PFSK-1 (cell line): Measurements from ENCODE around the gene PBX2.

Experiments used
- FOXP2 ChIP-seq: optimal IDR thresholded peaks from 2 replicates; pipeline ENCODE3; 2011; ENCODE audit warnings: borderline replicate concordance, control low read depth, inconsistent platforms; ENCODE audit not compliant: insufficient read depth; ENCODE audit errors: extremely low read length, extremely low read depth
- POLR2AphosphoS5 ChIP-seq: IDR thresholded peaks from 2 replicates; pipeline ENCODE4 v1.6.1; 2012; ENCODE audit warnings: low read depth, mild to moderate bottlenecking, control low read depth, low read length, moderate library complexity
- SIN3A ChIP-seq: IDR thresholded peaks from 2 replicates; pipeline ENCODE4 v1.6.1; 2012; ENCODE audit warnings: mild to moderate bottlenecking, low read length, moderate library complexity, borderline replicate concordance; ENCODE audit not compliant: insufficient read depth
- TAF1 ChIP-seq: IDR thresholded peaks from 2 replicates; pipeline ENCODE4 v1.6.1; 2012; ENCODE audit warnings: low read length, control low read depth, borderline replicate concordance; ENCODE audit not compliant: insufficient read depth
- TF ChIP-seq, protein P1 (sequence below), 2 experiments: IDR thresholded peaks; 2 replicates each; pipeline versions ENCODE4 v1.6.1 to v1.8.0; 2011 to 2012; ENCODE audit warnings: low read depth in 2 of 2, low read length in 2 of 2, control low read depth in 1 of 2, inconsistent platforms in 1 of 2, mild to moderate bottlenecking in 1 of 2, moderate library complexity in 1 of 2; ENCODE audit not compliant: insufficient read depth in 1 of 2

Gene PBX2

GRCh38 chr6:32190911-32191677 is 1.1 kb upstream of the PBX2 start:
- TF ChIP-seq, protein P1, sequence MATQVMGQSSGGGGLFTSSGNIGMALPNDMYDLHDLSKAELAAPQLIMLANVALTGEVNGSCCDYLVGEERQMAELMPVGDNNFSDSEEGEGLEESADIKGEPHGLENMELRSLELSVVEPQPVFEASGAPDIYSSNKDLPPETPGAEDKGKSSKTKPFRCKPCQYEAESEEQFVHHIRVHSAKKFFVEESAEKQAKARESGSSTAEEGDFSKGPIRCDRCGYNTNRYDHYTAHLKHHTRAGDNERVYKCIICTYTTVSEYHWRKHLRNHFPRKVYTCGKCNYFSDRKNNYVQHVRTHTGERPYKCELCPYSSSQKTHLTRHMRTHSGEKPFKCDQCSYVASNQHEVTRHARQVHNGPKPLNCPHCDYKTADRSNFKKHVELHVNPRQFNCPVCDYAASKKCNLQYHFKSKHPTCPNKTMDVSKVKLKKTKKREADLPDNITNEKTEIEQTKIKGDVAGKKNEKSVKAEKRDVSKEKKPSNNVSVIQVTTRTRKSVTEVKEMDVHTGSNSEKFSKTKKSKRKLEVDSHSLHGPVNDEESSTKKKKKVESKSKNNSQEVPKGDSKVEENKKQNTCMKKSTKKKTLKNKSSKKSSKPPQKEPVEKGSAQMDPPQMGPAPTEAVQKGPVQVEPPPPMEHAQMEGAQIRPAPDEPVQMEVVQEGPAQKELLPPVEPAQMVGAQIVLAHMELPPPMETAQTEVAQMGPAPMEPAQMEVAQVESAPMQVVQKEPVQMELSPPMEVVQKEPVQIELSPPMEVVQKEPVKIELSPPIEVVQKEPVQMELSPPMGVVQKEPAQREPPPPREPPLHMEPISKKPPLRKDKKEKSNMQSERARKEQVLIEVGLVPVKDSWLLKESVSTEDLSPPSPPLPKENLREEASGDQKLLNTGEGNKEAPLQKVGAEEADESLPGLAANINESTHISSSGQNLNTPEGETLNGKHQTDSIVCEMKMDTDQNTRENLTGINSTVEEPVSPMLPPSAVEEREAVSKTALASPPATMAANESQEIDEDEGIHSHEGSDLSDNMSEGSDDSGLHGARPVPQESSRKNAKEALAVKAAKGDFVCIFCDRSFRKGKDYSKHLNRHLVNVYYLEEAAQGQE (IDR thresholded peaks at IDR 0.05; ENCODE audit: insufficient read depth in 1 of 2, low read depth in 2 of 2, low read length in 2 of 2), result no peak
- TF ChIP-seq SIN3A (no peak), POLR2AphosphoS5 (no peak), TAF1 (no peak), FOXP2 (no peak)

GRCh38 chr6:32189742-32190053 is 304 bp downstream of the PBX2 start:
- TF ChIP-seq POLR2AphosphoS5, result no peak
- TF ChIP-seq SIN3A, result no peak
- TF ChIP-seq, protein P1 (IDR thresholded peaks at IDR 0.05; ENCODE audit: insufficient read depth in 1 of 2, low read depth in 2 of 2, low read length in 2 of 2), result no peak
- no peak for TF ChIP-seq TAF1
- no peak for TF ChIP-seq FOXP2

DNA sequence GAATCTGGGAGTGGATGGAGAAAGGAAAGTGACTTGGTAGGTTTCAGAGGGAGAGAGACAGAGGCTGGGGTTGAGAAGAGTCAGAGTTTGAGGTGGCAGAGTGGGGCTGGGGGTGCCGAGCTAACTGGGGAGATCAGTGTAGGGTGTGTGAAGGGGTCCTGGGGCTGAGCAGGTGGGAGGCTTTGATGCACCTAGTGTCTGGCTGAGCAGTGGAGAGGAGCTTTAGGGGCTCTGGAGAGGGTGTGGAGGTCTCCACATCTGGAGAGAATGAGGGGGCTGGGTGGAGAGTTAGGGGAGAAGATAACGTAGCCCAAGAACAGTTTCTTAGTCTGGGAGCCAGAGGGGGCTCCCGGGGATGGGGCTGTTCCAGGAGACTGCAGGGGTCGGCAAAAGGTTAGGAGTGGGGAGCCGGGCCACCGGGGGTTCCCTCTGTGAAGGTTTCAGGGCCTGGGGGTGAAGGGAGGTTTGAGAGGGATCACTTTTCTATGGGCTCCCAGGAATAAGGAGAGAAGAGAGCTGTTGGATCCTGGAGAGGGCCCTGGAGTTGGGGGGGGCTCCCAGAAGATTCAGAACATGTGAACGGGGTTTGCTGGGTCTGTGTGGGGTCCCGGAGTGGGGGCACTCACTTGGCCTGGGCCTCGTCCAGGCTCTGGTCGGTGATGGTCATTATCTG is 797 bp downstream of the PBX2 start:
- TF ChIP-seq, protein P1 (IDR thresholded peaks at IDR 0.05; ENCODE audit: insufficient read depth in 1 of 2, low read depth in 2 of 2, low read length in 2 of 2), result no peak
- no peak for TF ChIP-seq TAF1
- TF ChIP-seq SIN3A, result no peak
- no peak for TF ChIP-seq FOXP2
- TF ChIP-seq POLR2AphosphoS5, result no peak

GRCh38 chr6:32188381-32189068 is 1.5 kb downstream of the PBX2 start:
- TF ChIP-seq POLR2AphosphoS5, result no peak
- TF ChIP-seq FOXP2, result no peak
- TF ChIP-seq SIN3A, result no peak
- TF ChIP-seq, protein P1 (IDR thresholded peaks at IDR 0.05; ENCODE audit: insufficient read depth in 1 of 2, low read depth in 2 of 2, low read length in 2 of 2), result no peak
- TF ChIP-seq TAF1, result no peak
